ENCODE results near the gene SH3TC1. TPM values are rescaled to one million over a fixed set of nuclear protein-coding genes. Genes with fewer than 3 reads are reported as not detected.

SH3TC1 gene
- total and polyA plus RNA-seq, 12 donors: 1.5 to 58.7 (median 22.0) TPM

DNA sequence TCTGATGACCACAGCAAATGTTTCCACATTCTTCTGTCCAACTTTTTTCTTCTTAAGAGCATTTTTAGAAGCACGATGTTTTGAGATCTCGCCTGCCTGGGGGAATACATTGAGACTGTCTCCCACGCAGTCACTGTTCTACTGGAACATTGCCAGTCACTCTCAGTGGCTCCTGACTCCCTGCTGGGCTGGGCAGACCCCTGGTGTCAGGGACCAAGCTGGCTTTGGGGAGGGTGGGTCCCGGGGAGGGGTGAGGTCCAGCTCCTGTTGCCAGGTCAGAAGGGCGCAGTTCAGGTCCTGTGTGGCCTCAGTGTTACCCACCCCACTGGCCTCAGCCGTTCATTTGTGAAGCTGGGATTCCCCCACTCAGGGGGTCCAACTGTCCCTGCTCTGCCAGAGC lies 21.5 kb upstream of the SH3TC1 start:
- no peak for TF ChIP-seq POLR2A (IDR thresholded peaks at IDR 0.05)
- TF ChIP-seq, protein P1, sequence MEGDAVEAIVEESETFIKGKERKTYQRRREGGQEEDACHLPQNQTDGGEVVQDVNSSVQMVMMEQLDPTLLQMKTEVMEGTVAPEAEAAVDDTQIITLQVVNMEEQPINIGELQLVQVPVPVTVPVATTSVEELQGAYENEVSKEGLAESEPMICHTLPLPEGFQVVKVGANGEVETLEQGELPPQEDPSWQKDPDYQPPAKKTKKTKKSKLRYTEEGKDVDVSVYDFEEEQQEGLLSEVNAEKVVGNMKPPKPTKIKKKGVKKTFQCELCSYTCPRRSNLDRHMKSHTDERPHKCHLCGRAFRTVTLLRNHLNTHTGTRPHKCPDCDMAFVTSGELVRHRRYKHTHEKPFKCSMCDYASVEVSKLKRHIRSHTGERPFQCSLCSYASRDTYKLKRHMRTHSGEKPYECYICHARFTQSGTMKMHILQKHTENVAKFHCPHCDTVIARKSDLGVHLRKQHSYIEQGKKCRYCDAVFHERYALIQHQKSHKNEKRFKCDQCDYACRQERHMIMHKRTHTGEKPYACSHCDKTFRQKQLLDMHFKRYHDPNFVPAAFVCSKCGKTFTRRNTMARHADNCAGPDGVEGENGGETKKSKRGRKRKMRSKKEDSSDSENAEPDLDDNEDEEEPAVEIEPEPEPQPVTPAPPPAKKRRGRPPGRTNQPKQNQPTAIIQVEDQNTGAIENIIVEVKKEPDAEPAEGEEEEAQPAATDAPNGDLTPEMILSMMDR (IDR thresholded peaks at IDR 0.05): no peak
- H3K27ac ChIP-seq: no peak overlapping the region
- no peaks in the 10 kb centered on the region for H3K36me3 ChIP-seq (replicated peaks in 1 of 2)
- intact Hi-C loops (cut with DNase I): loop anchor here in 1 of 2 donors (5.0 kb wide), 1 partner anchor 225 kb away; no protein-coding TSS in a partner anchor
- peaks cover 6 to 18% of the 10 kb centered on the region in 2 donors for H3K4me1 ChIP-seq (replicated peaks in 1 of 2)
- WGBS, 4 donors: 65 to 72% (median 68%) methylated on average over 3 to 6 of the region's 6 CpGs
- H3K27me3 ChIP-seq: no peaks in the 10 kb centered on the region
- no peaks in the 10 kb centered on the region for H3K9me3 ChIP-seq (replicated peaks in 1 of 3)
- H3K4me3 ChIP-seq: no peak overlapping the region
- no peak for DNase-seq

- Histone ChIP-seq H3K4me1 (replicated peaks in 1 of 2) (peaks cover 6 to 18% of the 10 kb centered on the region in 2 donors), H3K4me3 (no peak overlapping the region), H3K9me3 (replicated peaks in 1 of 3) (no peaks in the 10 kb centered on the region), H3K27me3 (no peaks in the 10 kb centered on the region), H3K36me3 (replicated peaks in 1 of 2) (no peaks in the 10 kb centered on the region), H3K27ac (no peak overlapping the region)
- TF ChIP-seq, protein P1 (IDR thresholded peaks at IDR 0.05): no peak
- DNase-seq: no peak
- 79 to 90% (median 84%) methylated on average over 8 to 11 of the region's 11 CpGs for WGBS, 4 donors
- intact Hi-C loops (cut with DNase I): loop anchor here in 1 of 2 donors (5.0 kb wide), 1 partner anchor 224 kb away; no protein-coding TSS in a partner anchor
Measured at GRCh38 chr4:8177956-8178355, 21.1 kb upstream of the SH3TC1 start.

DNA sequence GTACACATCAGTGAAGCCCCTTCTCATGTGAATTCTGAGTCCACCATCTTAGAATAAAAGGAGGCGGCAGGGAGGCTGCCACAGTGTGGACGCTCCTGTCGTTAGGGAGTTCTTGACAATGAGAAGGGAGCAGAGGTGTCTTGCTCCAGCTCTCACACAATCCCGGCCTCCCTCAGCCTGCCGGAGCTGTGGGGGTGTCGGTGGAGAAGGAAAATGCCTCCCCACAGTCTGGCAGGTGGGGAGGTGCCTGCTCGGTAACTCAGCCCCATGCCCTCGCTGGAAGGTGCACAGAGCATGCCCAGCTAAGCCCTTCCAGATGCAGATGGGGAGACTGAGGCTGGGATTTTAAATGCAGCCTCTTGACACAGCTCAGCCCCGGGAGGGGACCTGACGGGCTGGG lies 20.0 kb upstream of the SH3TC1 start:
- Histone ChIP-seq H3K27me3 (no peaks in the 10 kb centered on the region), H3K9me3 (replicated peaks in 1 of 3) (no peaks in the 10 kb centered on the region), H3K4me3 (no peak overlapping the region), H3K36me3 (replicated peaks in 1 of 2) (no peaks in the 10 kb centered on the region), H3K27ac (no peak overlapping the region), H3K4me1 (replicated peaks in 1 of 2) (peaks cover 6 to 21% of the 10 kb centered on the region in 2 donors)
- intact Hi-C loops (cut with DNase I): loop anchor here in 1 of 2 donors (5.0 kb wide), 1 partner anchor 223 kb away; no protein-coding TSS in a partner anchor
- WGBS, 4 donors: 83 to 91% (median 88%) methylated on average over 4 to 10 of the region's 10 CpGs
- TF ChIP-seq, protein P1 (IDR thresholded peaks at IDR 0.05): no peak
- DNase-seq: no peak

GRCh38 chr4:8179771-8180170 lies 19.3 kb upstream of the SH3TC1 start:
- Histone ChIP-seq H3K36me3 (replicated peaks in 1 of 2) (no peaks in the 10 kb centered on the region), H3K9me3 (replicated peaks in 1 of 3) (no peaks in the 10 kb centered on the region), H3K4me1 (replicated peaks in 1 of 2) (peaks cover 6 to 21% of the 10 kb centered on the region in 2 donors), H3K27me3 (no peaks in the 10 kb centered on the region), H3K27ac (no peak overlapping the region), H3K4me3 (no peak overlapping the region)
- DNase-seq: no peak
- intact Hi-C loops (cut with DNase I): loop anchor here in 1 of 2 donors (5.0 kb wide), 1 partner anchor 223 kb away; no protein-coding TSS in a partner anchor
- WGBS, 4 donors: 88 to 100% (median 90%) methylated on average over 1 to 9 of the region's 9 CpGs; no CpG with 5 or more reads in 1 of the 4 donors
- no peak for TF ChIP-seq POLR2A (IDR thresholded peaks at IDR 0.05)
- TF ChIP-seq, protein P1 (IDR thresholded peaks at IDR 0.05): no peak

Measured in adrenal gland (tissue), 12 donors.